Measurements from ENCODE around the gene CACNA1G.

Gene CACNA1G

DNA sequence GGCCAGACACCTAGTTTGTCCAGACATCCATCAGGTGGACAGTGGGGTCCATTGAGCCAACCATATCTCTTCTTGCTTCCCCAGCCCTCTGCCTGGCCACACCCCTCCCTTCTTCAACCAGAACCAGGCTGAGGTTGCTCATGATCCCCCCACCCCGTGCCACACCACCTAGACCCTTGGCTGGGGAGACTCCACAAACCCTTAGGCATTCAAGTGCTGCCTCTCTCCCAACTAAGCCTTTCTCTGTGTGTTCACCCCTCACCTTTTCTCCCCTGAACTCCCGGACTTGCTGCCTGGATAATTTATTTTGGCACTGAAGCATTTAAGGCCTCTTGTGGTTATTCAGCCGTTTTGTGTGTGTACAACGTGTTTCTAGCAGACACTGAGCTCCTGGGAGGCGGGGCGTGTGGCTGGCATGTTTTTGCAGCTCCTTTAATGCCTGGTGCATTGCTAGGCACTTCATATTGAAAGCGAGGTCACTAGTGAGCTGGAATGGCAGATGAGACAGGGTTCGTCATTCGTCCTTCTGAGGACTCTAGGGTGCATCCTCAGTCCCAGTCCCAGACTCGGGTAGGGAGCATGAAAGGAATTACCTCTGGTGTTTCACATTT is 28.7 kb downstream of the CACNA1G start:
- no peak for DNase-seq

DNA sequence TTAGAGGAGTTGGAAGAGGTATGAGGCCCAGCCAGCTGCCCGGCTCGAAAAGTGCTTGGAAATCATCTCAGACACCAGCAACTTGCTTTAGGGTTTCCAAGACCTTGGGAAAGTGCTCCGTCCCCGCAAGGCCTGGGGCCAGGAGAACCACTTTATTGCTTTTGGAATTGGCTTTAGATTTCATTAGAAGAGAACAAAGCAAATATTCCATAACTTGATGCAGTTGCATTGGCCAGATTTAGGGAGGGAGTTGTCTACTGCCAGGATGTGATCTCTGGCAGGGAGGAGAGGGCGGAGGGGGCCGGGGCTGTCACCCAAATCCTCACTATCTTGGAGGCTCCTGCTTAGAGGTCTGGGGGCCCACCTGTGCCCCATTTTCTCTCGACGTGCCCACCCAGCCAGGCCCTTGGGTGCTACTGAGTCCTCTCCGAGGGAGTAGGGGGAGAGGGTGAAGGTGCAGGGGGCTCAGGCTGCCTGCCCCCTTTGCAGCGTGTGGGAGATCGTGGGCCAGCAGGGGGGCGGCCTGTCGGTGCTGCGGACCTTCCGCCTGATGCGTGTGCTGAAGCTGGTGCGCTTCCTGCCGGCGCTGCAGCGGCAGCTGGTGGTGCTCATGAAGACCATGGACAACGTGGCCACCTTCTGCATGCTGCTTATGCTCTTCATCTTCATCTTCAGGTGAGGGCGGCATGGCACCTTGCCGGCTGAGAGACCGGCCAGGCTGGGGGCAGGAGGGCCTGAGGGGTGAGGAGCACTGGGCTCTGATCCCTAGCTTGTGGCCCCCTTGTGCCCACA is 30.6 kb downstream of the CACNA1G start:
- no peak for DNase-seq

DNA sequence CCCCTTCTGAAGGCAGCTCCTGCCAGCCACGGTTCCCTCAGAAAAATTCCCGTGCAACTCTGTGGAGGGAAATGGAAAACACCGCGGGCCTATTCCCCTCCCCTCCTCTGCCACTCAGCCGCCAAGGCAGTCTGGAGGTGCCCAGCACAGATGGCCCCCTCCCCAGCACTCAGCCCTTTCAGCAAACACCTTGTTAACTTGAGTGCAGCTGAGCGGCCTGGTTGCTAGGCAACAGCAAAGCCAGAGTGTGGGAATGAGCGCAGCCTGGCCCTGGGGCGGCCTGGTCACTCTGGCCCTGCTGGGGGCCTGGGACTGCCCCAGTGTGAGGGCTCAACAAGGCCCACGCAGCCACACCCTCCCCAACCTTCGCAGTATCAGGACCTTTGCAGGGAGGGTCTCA is 32.8 kb downstream of the CACNA1G start:
- DNase-seq: no peak

DNA sequence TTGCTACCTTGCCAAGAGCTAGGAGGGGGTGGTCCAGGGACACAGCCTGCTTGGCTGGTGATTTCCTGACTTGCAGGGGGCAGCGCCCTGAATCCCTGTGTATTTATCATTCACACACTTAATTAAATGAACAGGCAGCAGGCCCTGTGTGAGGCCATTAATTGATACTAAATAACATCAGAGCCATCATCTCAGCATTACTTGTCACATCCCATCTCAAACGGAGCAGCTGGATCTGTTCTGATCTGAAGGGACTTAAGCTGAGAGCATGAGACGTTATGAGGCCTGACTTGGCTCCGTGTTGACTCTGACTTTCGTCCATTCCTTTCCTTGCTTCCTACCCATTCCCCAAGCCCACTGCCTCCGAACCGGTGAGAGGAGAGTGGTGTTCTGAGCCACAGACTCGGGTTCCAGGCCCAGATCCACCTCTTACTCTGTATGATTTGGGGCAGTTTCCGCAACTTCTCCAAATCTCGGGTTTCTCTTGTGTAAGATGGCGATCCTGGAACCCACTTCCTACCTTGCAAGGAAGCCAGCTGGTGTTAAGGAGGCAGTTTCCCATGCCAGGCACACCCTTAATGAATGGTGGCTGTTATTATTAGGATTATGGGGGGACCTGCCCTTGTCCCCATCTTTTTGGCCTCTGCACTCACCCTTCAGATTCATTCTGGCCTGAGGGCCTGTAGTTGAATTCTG is 33.8 kb downstream of the CACNA1G start:
- no peak for DNase-seq

DNA sequence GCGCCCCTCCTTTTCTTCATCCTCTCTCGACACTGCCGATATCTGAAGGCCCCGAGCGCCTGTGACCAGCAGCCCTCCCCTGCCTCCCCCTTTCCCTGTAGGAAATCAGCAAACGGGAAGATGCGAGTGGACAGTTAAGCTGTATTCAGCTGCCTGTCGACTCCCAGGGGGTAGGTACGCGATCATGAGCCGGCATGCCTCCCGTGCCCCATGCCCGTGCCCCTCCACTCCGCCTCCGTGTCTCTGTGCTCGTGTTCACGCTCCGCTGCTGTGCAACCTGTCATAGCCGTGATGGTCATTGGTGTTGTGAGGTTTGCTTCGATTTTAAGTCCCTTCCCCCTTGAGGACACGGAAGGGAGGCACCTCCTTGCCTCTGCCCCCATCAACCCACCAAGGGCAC is 34.4 kb downstream of the CACNA1G start:
- no peak for DNase-seq

DNA sequence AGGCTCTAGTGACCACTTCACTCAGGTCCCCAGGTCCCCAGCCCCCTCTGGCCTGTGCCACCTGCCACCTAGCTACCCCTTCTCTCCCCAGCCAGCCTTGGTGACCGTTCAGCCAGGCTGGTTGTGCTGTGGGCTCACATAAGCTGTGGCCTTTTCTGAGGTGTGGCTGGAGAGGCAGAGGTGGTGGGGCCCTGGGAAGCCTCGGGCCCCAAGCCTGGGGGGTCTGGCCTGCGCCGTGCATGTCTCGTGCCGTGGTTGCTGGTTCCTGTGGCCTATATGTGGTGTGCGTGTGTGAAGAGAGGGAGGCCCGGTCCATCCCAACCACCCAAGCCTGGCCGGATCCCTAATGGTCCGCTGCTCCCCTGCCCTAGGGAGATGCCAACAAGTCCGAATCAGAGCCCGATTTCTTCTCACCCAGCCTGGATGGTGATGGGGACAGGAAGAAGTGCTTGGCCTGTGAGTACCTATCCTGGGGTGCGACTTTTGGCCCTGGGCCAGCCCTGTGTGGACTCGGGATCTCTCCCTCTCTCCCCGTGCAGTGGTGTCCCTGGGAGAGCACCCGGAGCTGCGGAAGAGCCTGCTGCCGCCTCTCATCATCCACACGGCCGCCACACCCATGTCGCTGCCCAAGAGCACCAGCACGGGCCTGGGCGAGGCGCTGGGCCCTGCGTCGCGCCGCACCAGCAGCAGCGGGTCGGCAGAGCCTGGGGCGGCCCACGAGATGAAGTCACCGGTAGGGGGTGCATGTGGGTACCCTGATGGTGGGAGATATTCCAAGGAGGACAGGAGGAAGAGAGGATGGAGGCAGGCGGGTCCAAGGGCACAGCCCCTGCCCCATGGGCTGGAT is 35.9 kb downstream of the CACNA1G start:
- no peak for DNase-seq

DNA sequence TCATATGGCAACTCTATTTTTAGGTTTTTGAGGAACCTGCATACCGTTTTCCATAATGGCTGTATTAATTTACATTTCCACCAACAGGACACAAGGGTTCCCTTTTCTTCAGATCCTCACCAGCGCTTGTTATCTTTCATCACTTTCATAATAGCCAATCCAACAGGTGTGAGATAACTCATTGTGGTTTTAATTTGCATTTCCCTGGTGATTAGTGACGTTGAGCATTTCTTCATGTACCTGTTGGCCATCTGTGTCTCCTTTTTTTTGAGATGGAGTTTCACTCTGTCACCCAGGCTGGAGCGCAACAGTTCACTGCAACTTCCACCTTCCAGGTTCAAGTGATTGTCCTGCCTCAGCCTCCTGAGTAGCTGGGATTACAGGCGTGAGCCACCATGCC is 38.0 kb downstream of the CACNA1G start:
- no peak for DNase-seq

DNA sequence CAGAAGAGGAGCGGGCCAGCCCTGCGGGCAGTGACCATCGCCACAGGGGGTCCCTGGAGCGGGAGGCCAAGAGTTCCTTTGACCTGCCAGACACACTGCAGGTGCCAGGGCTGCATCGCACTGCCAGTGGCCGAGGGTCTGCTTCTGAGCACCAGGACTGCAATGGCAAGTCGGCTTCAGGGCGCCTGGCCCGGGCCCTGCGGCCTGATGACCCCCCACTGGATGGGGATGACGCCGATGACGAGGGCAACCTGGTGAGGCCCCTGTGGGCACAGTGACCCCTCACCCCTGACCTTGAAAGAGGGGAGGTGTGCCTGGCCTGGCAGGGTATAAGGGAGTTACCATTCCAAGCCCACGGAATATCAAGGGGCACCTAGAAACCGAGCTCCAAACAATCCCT is 39.1 kb downstream of the CACNA1G start:
- DNase-seq: no peak

DNA sequence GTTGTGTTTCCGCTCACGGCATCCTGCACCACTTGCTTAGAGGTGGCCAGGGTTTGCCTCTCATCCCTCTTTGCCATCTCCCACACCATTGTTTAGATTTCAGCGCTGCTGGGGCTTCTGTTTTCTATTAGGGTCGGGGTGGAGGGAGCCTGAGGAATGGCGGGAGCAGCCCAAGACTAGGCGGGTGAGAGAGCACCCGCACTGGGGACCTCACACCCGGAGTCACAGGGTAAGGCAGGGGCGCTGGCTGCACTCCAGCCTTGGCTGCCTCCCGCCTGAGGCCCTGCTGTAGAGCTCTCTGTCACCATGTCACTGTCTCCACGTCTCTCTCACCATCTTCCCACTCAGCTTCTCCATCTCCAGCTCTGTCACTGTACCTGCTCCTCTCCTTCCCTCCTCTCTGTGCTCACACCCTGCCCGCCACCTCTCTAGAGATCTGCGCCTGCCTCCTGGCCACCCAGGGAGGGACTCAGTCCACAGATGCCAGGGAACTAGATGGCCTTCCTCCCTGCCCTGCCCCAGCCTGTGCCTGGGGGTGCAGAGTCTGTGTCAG is 41.4 kb downstream of the CACNA1G start:
- no peak for DNase-seq

DNA sequence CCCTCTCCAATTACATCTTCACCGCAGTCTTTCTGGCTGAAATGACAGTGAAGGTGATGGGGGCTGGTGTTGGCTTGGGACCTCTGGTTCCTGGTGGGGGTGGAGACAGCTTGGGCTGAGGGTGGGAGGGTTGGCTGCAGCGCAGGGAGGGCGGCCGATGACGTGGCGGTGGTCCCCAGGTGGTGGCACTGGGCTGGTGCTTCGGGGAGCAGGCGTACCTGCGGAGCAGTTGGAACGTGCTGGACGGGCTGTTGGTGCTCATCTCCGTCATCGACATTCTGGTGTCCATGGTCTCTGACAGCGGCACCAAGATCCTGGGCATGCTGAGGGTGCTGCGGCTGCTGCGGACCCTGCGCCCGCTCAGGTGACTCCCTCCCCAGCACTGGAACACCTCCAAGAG is 42.3 kb downstream of the CACNA1G start:
- DNase-seq: no peak

DNA sequence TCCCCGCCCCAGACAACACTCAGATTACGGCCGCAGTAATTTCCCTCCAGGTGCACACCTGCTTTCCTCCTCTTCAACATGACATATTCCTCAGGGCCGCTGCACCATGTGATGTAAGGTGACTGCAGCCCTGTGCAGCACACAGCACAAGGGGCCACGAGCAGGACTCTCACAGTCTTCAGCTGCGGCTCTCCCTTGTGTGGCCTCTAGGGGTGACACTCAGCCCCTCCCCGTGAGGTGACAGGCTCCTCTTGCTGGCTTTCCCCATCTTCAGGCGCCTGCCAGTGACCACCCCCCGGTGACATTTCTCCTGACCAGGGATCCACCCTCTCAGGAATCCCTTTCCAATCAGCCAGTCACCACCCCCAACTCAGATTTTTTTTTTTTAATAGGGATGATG is 42.8 kb downstream of the CACNA1G start:
- DNase-seq: no peak

DNA sequence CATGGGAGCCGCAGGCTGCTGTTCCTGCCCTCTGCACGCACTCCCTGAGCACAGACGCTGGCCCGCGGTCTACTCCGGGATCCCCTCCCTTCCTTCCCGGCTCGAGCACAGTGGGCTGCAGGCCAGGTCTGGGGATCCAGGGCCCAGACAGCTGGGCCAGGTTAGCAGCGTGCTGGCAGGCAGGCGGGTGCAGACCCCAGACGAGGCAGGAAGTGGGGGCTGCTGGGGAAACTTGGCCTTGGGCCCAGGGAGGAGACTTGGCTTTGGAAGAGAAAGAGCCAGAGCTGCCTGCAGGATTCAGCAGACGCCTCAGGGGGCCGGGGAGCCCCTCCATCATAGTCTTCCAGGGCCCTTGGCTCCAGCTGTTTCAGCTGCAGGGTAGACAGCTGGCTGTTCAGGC is 44.0 kb downstream of the CACNA1G start:
- no peak for DNase-seq

DNA sequence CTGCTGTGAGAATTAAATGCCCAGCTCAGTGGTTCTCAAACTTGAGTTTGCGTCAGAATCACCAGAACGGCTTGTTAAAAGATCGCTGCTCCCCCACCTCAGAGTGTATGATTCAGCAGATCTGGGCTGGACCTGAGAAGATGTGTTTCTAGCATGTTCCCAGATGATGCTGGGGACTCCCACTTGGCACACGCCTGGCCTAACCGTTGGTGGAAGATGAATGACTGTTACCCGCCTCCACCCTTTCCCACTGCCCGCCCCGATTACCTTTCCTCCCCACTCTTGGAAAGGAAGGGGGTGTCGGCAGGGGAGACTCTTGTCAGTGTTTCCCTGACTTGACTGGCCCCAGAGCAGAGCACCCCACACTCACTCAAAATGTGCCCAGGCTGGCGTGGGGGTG is 44.9 kb downstream of the CACNA1G start:
- no peak for DNase-seq

DNA sequence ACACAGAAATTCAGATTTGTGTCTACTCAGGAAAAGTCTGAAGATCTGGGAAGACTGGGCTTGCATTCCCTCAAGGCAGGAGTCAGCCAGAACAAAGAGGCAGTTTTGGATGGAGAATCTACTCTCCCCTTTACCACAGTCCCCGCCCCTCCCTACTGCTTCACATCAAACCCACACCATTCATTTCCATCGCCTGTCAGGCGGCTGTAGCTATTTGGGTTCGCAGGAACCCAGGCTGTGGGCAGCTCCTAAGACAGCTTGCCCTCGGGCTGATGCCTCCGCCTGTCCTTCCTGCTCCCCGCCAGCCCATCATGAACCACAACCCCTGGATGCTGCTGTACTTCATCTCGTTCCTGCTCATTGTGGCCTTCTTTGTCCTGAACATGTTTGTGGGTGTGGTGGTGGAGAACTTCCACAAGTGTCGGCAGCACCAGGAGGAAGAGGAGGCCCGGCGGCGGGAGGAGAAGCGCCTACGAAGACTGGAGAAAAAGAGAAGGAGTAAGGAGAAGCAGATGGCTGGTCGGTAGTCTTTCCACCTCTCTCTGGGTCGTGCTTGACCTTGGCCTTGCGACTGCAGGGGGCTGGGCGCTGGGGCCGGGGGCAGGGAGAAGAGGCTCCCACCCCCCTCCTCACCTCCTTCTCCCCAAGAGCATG is 47.1 kb downstream of the CACNA1G start:
- DNase-seq: no peak

DNA sequence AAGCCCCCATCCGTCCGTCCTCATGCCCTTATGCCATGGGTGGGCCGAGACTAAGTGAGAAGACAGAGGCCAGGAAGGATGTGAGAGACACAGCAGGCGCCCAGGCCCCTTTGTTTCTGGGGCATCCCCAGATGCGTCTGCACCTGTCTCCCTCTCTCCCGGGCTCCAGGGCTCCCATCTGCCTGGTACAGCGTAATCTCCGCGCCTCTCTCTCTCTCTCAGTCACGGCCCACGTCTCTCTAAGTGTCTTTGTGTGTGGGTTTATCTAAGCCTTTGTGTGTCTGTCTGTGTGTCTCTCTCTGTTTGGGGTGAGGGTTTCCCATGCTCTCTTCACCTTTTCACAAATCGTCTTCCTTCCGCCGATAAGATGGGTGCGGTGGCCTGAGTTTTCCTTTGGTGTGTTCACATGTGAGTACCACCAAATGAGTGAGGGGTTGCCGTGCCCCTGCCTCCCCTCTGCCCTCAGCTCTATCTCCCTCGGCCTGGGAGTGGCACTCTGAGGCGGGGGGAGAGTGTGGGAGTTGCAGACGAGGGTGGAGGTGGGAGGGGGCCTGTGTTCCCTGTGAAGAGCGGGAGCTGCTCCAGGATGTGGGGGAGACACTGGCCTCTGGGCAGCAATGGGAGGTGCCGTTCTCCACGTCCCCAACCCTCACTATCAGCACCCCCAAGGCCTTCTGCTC is 48.3 kb downstream of the CACNA1G start:
- DNase-seq: no peak

DNA sequence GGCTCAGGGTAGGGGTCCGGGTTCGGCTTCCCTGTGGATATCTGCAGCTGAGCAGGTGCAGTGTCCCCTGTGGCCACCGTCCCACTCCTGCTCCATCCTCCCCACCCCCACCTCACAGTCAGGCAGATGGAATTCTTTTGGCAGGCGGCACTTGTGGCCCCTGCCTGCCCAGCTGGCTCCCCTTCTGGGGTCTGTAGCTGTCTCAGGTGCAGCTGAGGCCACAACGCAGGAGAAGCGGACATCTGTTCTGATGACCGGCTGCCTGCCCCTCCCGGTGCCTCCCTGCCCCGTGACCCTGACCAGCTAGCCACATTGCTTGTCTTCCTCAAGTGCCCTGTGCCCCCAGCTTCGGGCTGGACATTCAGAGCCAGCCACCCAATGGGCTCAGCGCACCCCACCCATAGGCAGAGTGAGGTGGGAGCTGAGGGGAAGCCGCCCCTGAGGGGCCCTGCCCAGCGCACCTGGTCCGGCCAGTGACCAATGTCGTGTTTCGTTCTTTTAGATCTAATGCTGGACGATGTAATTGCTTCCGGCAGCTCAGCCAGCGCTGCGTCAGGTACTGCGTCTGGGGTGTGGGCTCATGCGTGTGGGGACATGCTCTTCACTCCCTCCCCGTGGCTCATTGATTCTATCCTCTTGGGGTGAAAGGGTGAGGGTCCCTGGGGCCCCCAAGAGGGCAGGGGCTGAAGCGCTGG is 49.0 kb downstream of the CACNA1G start:
- DNase-seq: no peak

DNA sequence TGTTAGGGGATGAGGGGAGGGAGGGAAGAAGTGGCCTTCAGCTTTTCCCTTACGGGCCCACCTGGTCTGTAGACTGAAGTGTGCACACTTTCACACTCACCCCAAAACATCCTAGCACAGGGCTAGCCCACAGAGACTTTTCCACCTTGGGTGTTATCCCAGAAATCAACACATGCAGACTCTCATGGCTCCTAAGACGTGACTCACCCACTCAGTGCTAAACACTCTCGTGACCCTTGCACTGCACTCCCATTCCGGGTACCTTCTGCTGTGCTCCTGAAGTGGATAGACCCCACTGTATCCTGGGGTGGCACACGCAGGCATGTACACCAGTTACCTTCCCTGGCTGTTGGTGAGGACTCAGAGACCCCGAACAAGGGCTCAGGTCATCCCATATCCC is 51.1 kb downstream of the CACNA1G start:
- DNase-seq: no peak

DNA sequence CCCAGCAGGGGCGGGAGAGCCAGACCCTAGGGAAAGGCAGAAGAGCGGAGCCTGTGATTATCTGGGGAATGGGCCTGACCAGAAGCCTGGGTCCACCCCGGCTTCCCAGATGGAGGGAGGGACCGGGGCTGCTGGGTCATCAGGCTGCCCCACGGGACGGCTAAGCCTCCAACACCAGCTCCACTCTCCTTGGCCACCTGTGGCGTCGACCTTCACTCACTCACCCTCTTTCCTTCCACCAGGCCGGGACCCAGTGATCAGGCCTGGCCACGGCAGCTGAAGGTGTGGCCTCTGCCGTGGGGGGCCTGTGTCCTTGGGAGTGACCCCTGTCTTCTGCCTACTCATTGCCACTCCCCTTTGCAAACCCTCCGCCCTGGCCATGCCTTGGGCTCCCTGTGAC is 51.8 kb downstream of the CACNA1G start:
- no peak for DNase-seq

DNA sequence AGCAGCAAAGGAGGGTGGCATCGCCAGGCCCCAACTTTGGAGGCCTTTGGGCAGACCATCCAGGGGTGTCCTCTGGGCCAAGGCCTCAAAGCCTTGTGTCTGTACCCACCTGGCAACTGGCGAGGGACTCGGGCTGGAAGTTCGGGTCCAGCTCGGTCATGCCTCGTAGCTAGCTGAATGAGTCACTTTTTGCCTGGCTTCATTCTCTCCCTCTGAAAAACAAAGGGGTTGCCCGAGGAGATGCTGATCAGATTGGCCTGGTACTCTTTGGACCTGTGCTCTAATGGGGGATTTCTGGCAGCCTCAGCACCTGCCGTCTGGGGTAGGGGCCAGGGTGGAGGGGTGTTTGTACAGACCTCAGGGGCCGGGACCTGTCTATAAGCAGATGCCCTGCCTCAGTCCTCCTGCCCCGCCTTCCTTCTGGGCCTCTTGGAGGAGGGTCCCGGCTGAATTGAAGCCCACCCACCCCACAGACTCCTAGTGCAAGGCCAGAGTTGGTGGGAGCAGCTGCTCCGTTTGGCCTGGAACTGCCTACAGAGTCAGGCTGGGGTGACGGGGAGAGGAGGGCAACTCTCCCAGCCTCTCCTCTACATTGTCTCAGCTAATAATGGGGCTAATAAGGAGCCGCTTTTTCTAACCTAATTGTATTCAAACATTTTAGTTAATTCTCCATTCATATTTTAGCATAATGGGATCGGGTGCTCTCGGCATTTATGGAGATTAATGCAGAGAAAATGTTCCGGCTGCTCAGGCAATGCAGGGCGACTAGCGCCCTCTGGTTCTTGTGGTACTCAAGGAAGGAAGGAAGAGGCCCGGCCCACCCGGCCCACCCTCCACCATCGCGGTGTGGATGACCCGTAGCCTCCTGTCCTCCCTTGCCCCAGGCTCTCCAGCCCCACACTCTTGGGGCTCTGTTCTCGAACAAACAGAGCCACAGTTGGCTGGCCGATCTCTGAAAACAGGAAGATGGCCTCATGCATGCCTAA is 52.8 kb downstream of the CACNA1G start:
- no peak for DNase-seq

All from T-helper 1 cell (primary cell).